K562 (cell line): ENCODE data around the gene IDH1. TPM values are rescaled to one million over a fixed set of nuclear protein-coding genes. Genes with fewer than 3 reads are reported as not detected.

ENCODE experiments used
- BRF2 ChIP-seq: IDR thresholded peaks from 3 replicates; pipeline ENCODE4 v1.6.1; 2011; ENCODE audit warnings: borderline replicate concordance, mild to moderate bottlenecking; ENCODE audit not compliant: insufficient read length, insufficient read depth
- DACH1 ChIP-seq: fragments of 450-650 bp; IDR thresholded peaks from 2 replicates; pipeline ENCODE4 v1.6.1; 2018; ENCODE audit not compliant: partially characterized antibody
- HOMEZ ChIP-seq: fragments of 250-450 bp; sonication (Bioruptor Pico); IDR thresholded peaks from 2 replicates; pipeline ENCODE4 v1.4.0; 2020; ENCODE audit warnings: mild to moderate bottlenecking, moderate library complexity
- KAT7 ChIP-seq: sonication (generic); formaldehyde crosslinking; IDR thresholded peaks from 2 replicates; pipeline ENCODE4 v1.8.0; 2022; ENCODE audit warnings: missing genetic modification reagents, mild to moderate bottlenecking, borderline replicate concordance
- NR0B1 ChIP-seq: fragments of 450-650 bp; IDR thresholded peaks from one replicate; pipeline ENCODE4 v1.6.1; 2018; ENCODE audit warnings: mild to moderate bottlenecking, moderate library complexity; ENCODE audit not compliant: partially characterized antibody
- PHB ChIP-seq: fragments of 250-450 bp; sonication (Bioruptor Pico); IDR thresholded peaks from 2 replicates; pipeline ENCODE4 v1.5.0; 2021
- RFX7 ChIP-seq: fragments of 250-450 bp; sonication (Bioruptor Pico); IDR thresholded peaks from 2 replicates; pipeline ENCODE4 v1.5.1; 2021; ENCODE audit warnings: mild to moderate bottlenecking
- ZBTB1 ChIP-seq: sonication (generic); formaldehyde crosslinking; IDR thresholded peaks from 2 replicates; pipeline ENCODE4 v1.8.1; 2023; ENCODE audit warnings: missing genetic modification reagents, low read depth, mild to moderate bottlenecking, borderline replicate concordance
- ZNF280A ChIP-seq: fragments of 450-650 bp; IDR thresholded peaks from 2 replicates; pipeline ENCODE4 v1.6.1; 2018; ENCODE audit warnings: mild to moderate bottlenecking, low read depth; ENCODE audit not compliant: partially characterized antibody
- ZNF407 ChIP-seq: fragments of 450-650 bp; IDR thresholded peaks from 2 replicates; pipeline ENCODE4 v1.6.1; 2016; ENCODE audit warnings: low read depth
- ZNF780A ChIP-seq: fragments of 250-450 bp; sonication (Bioruptor Pico); IDR thresholded peaks from 2 replicates; pipeline ENCODE4 v1.5.0; 2021; ENCODE audit warnings: mild to moderate bottlenecking
- polyA plus RNA-seq, 8 experiments: library from polyadenylated mRNA; depleted of rRNA in 4 of 8; stranded (reverse) in 5 of 8; unstranded in 3 of 8; fragments of >200 nt; fragmentation: Nextera tagmentation in 2 of 8; fragmentation: Illumina TruSeq in 1 of 8; extraction: Ambion mirVana in 2 of 8; extraction: Trizol in 1 of 8; gene quantifications; 2 replicates each; pipeline versions ENCODE4 v1.2.1 to v1.2.3, GENCODE V29; 2011 to 2014; ENCODE audit warnings: inconsistent platforms in 1 of 8, missing spikeins in 1 of 8
- total RNA-seq, 7 experiments: library from RNA; depleted of rRNA in 6 of 7; stranded (reverse); fragments of >200 nt in 6 of 7; fragmentation: Illumina TruSeq in 2 of 7; extraction: Trizol in 2 of 7; gene quantifications; 2 replicates each; pipeline versions ENCODE4 v1.2.1 to v1.2.3, GENCODE V29; 2011 to 2021; ENCODE audit warnings: low replicate concordance in 1 of 7

The IDH1 gene
- total and polyA plus RNA-seq, 9 of the 15 experiments (the other 6 are each of a cell fraction or from before 2014, with no cell fraction given) = 61.9 to 194 (median 101) TPM

- TF ChIP-seq ZNF407 (no peak), NR0B1 (no peak), KAT7 (CRISPR knock-in tag) (peak; percentile 58; the same call in 1 of the 2 replicates), RFX7 (CRISPR knock-in tag) (no peak), DACH1 (peak; percentile 84), ZNF280A (no peak), ZBTB1 (CRISPR knock-in tag) (peak; percentile 94), ZNF780A (no peak), PHB (CRISPR knock-in tag) (no peak), HOMEZ (no peak), BRF2 (no peak)
Measured at GRCh38 chr2:208265801-208266552, 11.1 kb upstream of the IDH1 start, which contains the start of gene PIKFYVE (continued).
